ENCODE results near the gene VWF.

VWF gene

GRCh38 chr12:6124411-6125309, at the start of gene VWF:
TSS of gene VWF (minus strand) at chr12:6124670. CDS start at chr12:6123196, 1,474 bp downstream.
- Histone ChIP-seq H3K9me3 (replicated peaks; ENCODE audit: insufficient read depth, low read length) (no peaks in the 10 kb centered on the region), H2AFZ (ENCODE audit: low read length) (no peak within 1 kb of the TSS)
- no peak for DNase-seq

DNA sequence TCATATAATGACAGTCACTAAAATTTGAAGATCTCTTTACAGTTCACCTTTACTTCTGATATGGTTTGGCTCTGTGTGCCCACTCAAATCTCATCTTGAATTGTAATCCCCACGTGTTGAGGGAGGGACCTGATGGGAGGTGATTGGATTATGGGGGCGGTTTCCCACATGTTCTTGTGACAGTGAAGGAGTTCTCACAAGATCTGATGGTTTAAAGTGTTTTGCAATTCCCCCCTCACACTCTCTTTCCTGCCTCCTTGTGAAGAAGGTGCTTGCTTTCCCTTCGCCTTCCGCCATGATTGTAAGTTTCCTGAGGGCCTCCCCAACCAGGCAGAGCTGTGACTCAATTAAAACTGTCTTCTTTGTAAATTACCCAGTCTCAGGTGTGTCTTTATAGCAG, 48.4 kb upstream of the VWF start:
- H3K9me3 ChIP-seq (replicated peaks; ENCODE audit: insufficient read depth, low read length): no peaks in the 10 kb centered on the region
- no peak overlapping the region for H3K4me2 ChIP-seq (ENCODE audit: low read depth, low read length)
- H4K20me1 ChIP-seq (ENCODE audit: insufficient read depth, low read length): no peaks in the 10 kb centered on the region
- H3K36me3 ChIP-seq (replicated peaks; ENCODE audit: insufficient read depth, low read length): no peaks in the 10 kb centered on the region
- H3K4me1 ChIP-seq (ENCODE audit: low read length): peaks cover 2% of the 10 kb centered on the region
- H3K27me3 ChIP-seq (replicated peaks; ENCODE audit: insufficient read depth, low read length): no peaks in the 10 kb centered on the region
- DNase-seq: no peak
- H3K9ac ChIP-seq (ENCODE audit: low read length): no peak overlapping the region
- no peaks in the 10 kb centered on the region for H3F3A ChIP-seq (ENCODE audit: insufficient read depth, low read length)
- no peak for TF ChIP-seq EZH2phosphoT487 (IDR thresholded peaks at IDR 0.05; ENCODE audit: low read length)
- no peak for TF ChIP-seq CTCF (IDR thresholded peaks at IDR 0.05; ENCODE audit: low read length)
- TF ChIP-seq EZH2 (optimal IDR thresholded peaks at IDR 0.05; ENCODE audit: low read depth, low read length): no peak
- H2AFZ ChIP-seq (ENCODE audit: low read length): no peak overlapping the region
- no peaks in the 10 kb centered on the region for H3K9me2 ChIP-seq (replicated peaks; ENCODE audit: insufficient read depth, low read length)
- no peaks in the 10 kb centered on the region for H3K79me2 ChIP-seq (ENCODE audit: low read length)
- H3K27ac ChIP-seq (ENCODE audit: low read length): no peak overlapping the region
- H3K4me3 ChIP-seq (ENCODE audit: low read length): no peak overlapping the region

More at GRCh38 chr12:6124411-6125309, at the start of gene VWF:
- H3K9ac ChIP-seq (ENCODE audit: low read length): no peak within 1 kb of the TSS
- H3F3A ChIP-seq (ENCODE audit: insufficient read depth, low read length): no peaks in the 10 kb centered on the region
- H3K4me1 ChIP-seq (ENCODE audit: low read length): no peaks in the 10 kb centered on the region
- no peaks in the 10 kb centered on the region for H4K20me1 ChIP-seq (ENCODE audit: insufficient read depth, low read length)
- no peaks in the 10 kb centered on the region for H3K27me3 ChIP-seq (replicated peaks; ENCODE audit: insufficient read depth, low read length)
- no peak within 1 kb of the TSS for H3K4me3 ChIP-seq (ENCODE audit: low read length)
- no peaks in the 10 kb centered on the region for H3K36me3 ChIP-seq (replicated peaks; ENCODE audit: insufficient read depth, low read length)
- H3K9me2 ChIP-seq (replicated peaks; ENCODE audit: insufficient read depth, low read length): no peaks in the 10 kb centered on the region
- no peak within 1 kb of the TSS for H3K27ac ChIP-seq (ENCODE audit: low read length)
- TF ChIP-seq CTCF (IDR thresholded peaks at IDR 0.05; ENCODE audit: low read length) (no peak), EZH2phosphoT487 (IDR thresholded peaks at IDR 0.05; ENCODE audit: low read length) (no peak), EZH2 (optimal IDR thresholded peaks at IDR 0.05; ENCODE audit: low read depth, low read length) (no peak)
- H3K4me2 ChIP-seq (ENCODE audit: low read depth, low read length): no peak within 1 kb of the TSS
- H3K79me2 ChIP-seq (ENCODE audit: low read length): no peaks in the 10 kb centered on the region

DNA sequence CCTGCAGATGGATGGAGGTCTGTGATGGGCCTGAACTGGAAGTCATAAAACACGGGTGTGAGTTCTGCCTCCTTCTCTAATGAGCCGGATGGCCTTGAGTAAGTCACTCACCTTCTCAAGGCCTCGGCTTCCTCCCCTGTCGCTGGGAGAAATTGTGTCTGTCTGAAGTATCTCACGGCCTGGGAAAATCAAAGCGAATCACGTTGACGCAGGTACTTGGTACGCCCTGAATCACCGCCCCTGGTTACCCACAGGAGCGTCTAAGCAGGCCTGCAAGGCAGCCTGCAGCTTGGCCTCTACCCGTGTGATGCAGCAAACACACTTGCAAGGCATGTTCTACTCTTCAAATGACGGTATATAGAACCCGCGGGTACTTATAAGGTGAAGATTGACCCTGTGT, 47.6 kb upstream of the VWF start:
- Histone ChIP-seq H3F3A (ENCODE audit: insufficient read depth, low read length) (no peaks in the 10 kb centered on the region), H3K27ac (ENCODE audit: low read length) (no peak overlapping the region), H3K79me2 (ENCODE audit: low read length) (no peaks in the 10 kb centered on the region), H3K9me3 (replicated peaks; ENCODE audit: insufficient read depth, low read length) (no peaks in the 10 kb centered on the region), H3K4me3 (ENCODE audit: low read length) (no peak overlapping the region), H4K20me1 (ENCODE audit: insufficient read depth, low read length) (no peaks in the 10 kb centered on the region), H3K36me3 (replicated peaks; ENCODE audit: insufficient read depth, low read length) (no peaks in the 10 kb centered on the region), H3K4me2 (ENCODE audit: low read depth, low read length) (no peak overlapping the region), H3K27me3 (replicated peaks; ENCODE audit: insufficient read depth, low read length) (no peaks in the 10 kb centered on the region), H2AFZ (ENCODE audit: low read length) (no peak overlapping the region), H3K9me2 (replicated peaks; ENCODE audit: insufficient read depth, low read length) (no peaks in the 10 kb centered on the region), H3K4me1 (ENCODE audit: low read length) (peaks cover 10% of the 10 kb centered on the region), H3K9ac (ENCODE audit: low read length) (no peak overlapping the region)
- no peak for DNase-seq
- no peak for TF ChIP-seq CTCF (IDR thresholded peaks at IDR 0.05; ENCODE audit: low read length)
- TF ChIP-seq EZH2 (optimal IDR thresholded peaks at IDR 0.05; ENCODE audit: low read depth, low read length): no peak
- TF ChIP-seq EZH2phosphoT487 (IDR thresholded peaks at IDR 0.05; ENCODE audit: low read length): no peak

Measured in MM.1S (cell line).